Right lobe of liver (tissue), 4 donors: ENCODE data around the gene FAM50A.

Source experiments
- CTCF ChIP-seq, 4 donors: fragments of 200-600 bp in 3 of 4; fragments of 450-650 bp in 1 of 4; IDR thresholded peaks; one replicate each; pipeline versions ENCODE4 v1.5.1 to v1.8.0; 2016 to 2022; ENCODE audit warnings: antibody characterized with exemption in 4 of 4, mild to moderate bottlenecking in 2 of 4
- POLR2A ChIP-seq: fragments of 450-650 bp; IDR thresholded peaks from one replicate; pipeline ENCODE4 v1.6.1; 2017; ENCODE audit warnings: antibody characterized with exemption, mild to moderate bottlenecking
- donor health status: DM: no; HTN: no; CAD: no.
- donor health status: DM: no; HTN: no; CAD: no.
- donor health status: DM: no; HTN: yes; CAD: no.

- TF ChIP-seq POLR2A (peak; percentile 33), CTCF (IDR thresholded peaks at IDR 0.05) (no peak)
Observed at GRCh38 chrX:154396973-154397887, 46.7 kb upstream of the FAM50A start.
